HG02885 (cell line): ENCODE measurements around the gene CDH4.
"Not testable (repeated sequence)": the region's sequence is repeated elsewhere in the genome, so short reads cannot be mapped to it uniquely, and the experiment has no call there.

Source experiments
- ATAC-seq: cut with Tn5 transposase; IDR thresholded peaks from one replicate; pipeline ENCODE4 v1.9.1; 2021; ENCODE audit warnings: mild to moderate bottlenecking; ENCODE audit not compliant: unreplicated experiment, poor library complexity

CDH4 gene

DNA sequence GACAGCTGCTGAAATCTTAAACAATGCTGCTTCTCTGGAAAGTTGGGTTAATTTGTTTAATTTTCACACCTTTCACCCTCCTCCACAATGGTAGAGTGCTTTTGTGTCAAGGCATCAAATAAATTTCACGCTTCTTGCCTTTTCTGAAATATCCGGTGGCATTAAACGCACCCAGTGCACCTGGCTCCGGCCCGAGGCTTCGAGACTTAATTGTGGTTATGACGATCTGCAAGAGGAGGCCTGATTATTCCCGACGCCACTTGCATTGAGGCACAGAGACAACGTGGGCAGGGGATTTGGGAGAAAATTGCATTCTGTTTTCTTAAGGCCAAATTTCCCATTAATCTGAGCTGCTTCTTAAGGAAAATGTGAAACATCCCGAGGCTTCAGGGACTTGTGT, 152.2 kb downstream of the CDH4 start:
- no peak for ATAC-seq

GRCh38 chr20:61405007-61405406, 152.9 kb downstream of the CDH4 start:
- ATAC-seq: no peak

GRCh38 chr20:61406773-61407172, 154.7 kb downstream of the CDH4 start:
- not testable (repeated sequence) for ATAC-seq

DNA sequence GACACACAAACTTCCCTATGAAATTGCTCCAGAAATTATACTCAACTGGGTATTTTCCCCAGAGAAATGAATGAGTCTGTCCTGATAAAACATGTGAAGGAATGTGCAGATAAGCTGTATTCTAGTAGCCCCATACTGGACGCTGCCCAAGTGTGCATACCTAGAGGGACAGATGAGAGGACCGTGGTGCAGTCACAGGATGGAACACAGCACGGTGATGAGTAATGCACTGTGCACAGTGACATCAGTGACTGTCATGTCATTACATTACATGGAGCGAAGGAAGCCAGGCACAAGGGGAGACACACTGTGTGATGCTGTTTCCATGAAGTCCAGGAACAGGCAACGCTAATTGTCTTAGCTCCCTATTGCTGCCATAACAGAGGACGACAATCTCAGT, 155.5 kb downstream of the CDH4 start:
- ATAC-seq: no peak

DNA sequence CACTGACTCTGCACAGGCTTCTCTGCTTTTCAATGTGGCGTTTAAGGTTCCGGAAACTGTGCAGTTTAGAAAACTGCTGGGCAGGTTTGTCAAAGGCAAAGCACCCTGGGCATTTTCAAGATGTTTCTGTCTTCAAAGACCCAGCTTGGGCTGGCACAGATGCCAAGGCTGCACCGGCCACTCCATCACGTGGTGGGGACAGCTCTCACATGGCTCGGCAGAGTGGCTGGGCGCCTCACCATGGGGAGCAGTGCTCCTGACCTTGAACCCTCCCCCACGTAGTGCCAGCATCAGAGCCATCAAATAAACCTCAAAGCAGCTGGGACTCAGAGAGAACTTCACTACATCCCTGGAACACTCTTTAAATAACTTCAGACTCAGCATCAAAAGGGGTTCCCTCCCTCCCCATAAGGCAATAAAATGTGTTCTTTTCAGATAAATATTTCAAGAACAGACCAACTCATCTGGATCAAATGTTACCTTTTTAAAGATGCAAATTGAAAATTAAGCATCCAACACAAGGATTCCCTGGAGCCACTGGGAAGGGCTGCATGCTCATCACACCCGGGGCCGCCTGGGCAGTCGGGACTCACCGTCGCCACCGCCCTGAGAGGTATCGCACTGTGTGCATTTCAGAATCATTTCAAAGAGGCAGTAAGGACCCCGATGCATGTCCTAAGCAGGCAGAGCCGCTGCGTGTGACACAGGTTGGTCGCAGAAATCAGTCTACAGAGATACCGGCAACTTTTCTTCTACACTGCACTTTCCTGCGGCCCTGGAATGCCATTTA, 157.1 kb downstream of the CDH4 start:
- no peak for ATAC-seq

DNA sequence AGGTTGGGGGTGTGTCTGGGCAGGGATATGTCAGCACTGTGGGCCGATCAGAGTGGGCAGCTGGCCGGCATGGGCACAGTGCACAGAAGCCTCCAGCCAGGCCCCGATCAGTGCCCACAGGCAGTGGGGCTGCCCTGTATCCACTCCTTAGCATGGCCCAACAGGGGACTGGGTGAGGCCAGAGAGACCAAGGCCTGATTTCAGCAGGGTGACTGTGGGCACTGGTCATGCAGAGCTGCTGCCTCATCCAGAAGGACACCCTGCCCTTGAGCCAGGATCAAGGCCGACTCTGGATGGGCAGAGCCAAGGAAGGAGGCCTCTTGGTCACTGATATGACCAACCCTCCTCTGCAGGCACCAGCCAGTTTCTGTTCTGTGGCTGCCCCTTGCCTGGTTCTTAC, 159.7 kb downstream of the CDH4 start:
- no peak for ATAC-seq

GRCh38 chr20:61413752-61414151, 161.7 kb downstream of the CDH4 start:
- no peak for ATAC-seq

DNA sequence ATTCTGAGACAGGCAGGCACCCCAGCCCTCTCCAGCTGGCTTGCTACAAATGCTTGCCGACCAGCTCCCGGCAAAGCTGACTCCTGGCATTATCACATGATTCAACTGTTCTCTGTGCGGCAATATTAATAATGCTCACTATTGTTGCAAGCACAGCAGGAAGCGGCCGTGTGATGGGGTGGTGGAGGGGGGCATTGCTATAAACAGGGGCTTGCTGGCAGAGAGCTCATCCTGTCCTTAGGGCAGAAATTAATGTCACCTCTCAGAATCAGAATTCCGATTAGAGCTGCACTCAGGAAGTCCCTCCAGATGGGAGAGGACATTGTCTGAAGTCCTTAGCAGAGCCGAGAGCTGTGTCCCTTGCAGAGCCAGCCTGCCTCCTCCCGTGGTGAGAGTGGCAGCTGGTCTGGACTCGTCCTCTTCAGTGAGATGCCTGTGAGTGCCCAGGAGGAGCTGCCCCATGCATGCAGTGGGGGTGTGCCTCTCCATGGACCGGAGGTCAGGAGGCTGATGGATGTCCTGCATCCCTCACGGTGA, 162.5 kb downstream of the CDH4 start:
- ATAC-seq: no peak

- no peak for ATAC-seq
Observed at GRCh38 chr20:61416546-61416945, 164.5 kb downstream of the CDH4 start.

DNA sequence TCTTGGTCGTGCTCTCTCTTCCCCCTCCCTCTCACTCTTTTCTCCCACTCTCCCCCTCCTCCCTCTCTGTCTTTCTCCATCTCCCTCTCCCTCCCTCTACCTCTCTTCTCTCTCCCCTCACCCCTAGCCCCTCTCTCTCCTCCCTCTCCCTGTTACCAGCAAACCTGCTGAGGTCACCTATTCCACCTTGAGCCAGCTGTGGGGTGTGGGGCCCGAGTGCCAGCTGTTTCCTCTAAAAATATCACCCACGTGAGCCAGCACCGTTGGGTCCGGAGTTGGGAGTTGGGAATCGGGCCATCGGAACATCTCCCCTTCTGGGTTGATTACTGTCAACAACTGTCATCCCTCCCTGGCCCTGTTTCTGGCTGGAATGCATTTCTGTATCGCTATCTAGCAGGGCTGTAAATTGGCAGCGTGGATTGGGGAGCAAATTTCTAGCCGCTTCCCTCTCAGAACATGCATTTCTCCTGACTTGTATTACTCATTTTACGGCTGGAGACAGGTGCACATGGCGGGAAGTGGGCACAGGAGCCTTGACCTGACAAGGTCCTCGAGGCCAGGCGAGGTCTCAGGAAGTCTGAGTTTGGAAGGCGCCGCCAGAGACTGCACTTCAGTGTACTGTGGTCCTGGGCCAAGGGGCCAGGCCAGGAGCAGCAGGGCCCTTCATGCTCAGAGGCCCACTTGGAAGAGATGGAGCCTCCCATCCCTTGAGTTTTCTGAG, 165.3 kb downstream of the CDH4 start:
- ATAC-seq: no peak

DNA sequence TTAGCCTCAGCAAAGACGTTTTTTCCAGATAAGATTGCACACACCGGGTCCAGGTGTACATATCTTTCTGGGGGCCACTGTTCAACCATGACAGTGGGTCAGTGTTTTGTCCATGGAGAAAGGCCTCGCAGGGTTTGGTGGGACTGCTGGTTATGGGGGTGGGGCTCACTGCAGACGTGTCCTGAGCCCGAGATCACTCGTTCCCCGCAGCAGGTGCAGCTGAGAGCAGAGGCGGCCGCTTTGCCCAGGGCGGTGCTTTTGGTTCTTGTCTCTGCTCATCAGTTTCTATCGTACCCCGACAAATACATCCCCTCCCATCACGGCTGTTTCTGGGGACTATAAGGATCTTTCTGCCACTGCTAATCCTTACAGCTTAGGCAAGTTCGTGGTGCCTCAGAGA, 166.9 kb downstream of the CDH4 start:
- no peak for ATAC-seq

DNA sequence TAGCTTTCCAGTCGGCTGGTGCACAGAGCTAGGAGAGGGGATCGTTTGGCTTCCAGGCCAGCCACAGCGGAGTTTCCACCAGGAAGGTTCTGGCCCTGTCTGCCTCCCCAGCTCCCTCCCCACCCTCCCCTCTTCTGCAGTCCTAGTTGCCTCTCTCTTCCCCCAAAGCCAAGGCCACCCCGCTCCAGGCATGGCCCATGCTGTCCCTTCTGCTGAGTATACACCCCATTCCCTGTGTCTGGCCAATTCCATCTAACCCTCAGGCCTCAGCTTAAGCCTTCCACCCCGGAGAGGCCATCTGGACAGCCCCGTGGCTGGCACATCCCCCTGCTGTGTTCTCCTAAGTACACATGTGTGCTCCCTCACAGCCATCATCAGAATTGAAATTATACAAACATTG, 167.4 kb downstream of the CDH4 start:
- ATAC-seq: no peak

GRCh38 chr20:61420056-61420455, 168.0 kb downstream of the CDH4 start:
- no peak for ATAC-seq

- ATAC-seq: no peak
Observed at GRCh38 chr20:61420781-61421180, 168.7 kb downstream of the CDH4 start.

- ATAC-seq: no peak
Observed at GRCh38 chr20:61422636-61423425, 170.8 kb downstream of the CDH4 start.

DNA sequence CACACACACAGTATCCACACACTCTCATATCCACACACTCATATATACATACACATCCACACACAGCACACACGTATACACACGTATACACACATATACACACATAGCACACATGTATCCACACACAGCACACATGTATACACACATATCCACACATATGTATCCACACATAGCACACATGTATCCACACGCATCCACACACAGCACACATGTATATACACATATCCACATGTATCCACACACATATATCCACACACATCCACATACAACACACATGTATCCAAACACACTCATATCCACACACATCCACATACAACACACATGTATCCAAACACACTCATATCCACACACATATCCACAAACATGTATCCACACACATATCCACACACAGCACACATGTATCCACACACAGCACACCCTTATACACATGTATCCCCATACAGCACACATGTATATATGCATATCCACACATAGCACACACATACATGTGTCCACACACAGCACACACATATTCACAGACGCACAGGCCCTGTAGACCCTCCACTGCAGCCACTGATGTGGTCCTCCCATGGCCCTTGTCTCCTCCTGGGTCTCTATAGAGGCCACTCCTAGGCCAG, 172.1 kb downstream of the CDH4 start:
- ATAC-seq: no peak

- no peak for ATAC-seq
Observed at GRCh38 chr20:61424628-61425420, 172.8 kb downstream of the CDH4 start.

DNA sequence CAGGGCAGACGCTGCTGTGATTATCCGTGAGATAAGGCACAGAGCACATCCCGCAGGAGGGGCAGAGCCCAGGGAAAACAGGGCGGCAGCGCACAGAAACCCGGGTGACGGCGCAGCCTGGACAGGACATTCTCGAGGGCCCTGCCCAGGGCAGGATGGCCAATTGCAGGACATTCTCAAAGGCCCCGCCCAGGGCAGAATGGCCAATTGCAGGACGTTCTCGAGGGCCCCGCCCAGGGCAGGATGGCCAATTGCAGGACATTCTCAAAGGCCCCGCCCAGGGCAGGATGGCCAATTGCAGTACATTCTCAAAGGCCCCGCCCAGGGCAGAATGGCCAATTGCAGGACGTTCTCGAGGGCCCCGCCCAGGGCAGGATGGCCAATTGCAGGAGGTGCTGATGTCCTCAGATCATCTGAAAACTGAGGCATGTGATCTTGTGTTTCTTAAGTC, 173.5 kb downstream of the CDH4 start:
- not testable (repeated sequence) for ATAC-seq

DNA sequence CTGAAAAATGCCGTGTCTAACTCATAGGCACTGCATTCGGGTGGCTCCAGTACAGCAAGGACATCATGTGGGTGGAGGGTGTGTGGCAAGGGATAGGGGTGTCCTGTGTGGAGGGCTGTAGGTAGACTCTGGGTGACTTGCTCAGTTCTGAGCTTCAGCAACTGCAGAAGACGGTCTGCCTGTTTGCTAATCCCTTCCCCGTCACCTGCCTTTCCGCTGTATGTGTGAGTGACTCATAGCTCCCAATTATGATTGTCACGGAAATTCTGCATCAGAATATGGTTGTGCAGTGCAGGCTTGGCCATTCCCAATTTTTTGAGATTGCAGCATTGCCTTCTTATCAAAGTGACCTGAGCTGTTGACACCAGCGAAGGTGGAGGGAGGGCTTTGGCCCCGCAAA, 174.3 kb downstream of the CDH4 start:
- no peak for ATAC-seq
